ENCODE results near the gene SSH2.
"Not testable (repeated sequence)": the region's sequence is repeated elsewhere in the genome, so short reads cannot be mapped to it uniquely, and the experiment has no call there.

The SSH2 gene

DNA sequence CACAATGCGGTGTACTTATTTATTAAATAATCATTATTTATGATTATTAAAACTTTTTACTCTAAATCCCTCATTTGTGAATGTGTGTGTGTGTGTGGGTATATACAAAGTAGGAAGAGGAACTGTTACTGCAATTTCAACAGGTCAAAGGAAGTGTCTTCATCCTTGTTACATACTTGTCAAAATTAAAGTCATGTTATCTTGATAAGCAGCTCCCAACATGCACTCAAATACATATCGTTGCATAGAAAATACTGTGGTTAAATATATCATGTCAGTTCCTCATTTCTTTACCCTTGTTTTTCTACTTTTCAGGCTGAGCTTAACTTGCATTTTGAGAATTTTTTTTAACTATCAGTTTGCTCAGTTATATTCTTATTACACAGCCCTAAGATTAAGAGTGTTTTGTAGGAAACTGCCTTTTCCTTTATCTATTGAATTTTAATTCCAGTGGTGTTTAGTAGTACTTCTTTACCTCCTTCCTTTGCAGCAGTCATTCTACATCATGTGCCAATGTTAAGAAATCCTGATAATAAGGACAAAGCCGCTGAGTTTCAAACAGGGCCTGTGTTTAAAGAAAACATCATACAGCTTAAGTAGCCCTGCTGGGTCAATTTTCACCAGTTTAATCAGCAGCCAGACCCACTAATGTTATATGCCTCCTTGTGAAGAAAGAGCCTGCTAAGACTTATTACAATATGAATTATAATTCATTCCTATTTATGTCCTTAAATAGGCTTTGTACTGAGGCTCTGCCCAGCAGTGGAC, 18.6 kb upstream of the SSH2 start:
- no peak overlapping the region for H3K27ac Mint-ChIP-seq
- peaks cover 5% of the 10 kb centered on the region for H3K4me1 Mint-ChIP-seq
- no peak overlapping the region for H3K4me3 Mint-ChIP-seq
- CTCF ChIA-PET = no interaction called here
- H3K9me3 Mint-ChIP-seq = peaks cover 5% of the 10 kb centered on the region
- H3K36me3 Mint-ChIP-seq = peaks cover 5% of the 10 kb centered on the region
- no peak for DNase-seq
- H3K27me3 Mint-ChIP-seq = peaks cover 4% of the 10 kb centered on the region

GRCh38 chr17:29945281-29945680, 15.3 kb upstream of the SSH2 start:
- Mint-ChIP-seq H3K27me3 (peaks cover 1% of the 10 kb centered on the region), H3K4me1 (peaks cover 5% of the 10 kb centered on the region), H3K4me3 (no peak overlapping the region)

DNA sequence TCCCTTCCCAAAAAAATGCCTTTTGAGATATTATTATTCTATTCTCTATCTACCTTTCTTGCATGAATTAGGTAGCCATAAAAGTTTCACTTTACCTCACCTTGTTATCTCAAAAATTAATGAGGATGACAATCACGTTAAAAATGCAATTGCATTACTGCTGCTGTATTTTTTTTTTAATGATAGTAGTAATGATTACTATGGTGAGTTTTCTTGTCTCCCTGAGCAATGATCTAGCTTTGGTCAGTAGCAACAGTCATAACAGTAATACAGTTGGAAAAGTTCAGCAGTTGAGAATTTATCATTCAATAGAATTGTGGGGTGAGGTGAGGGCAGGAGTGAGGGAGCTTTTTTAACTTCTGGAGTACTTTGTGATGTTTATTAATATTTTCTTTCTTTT, 11.3 kb upstream of the SSH2 start, which contains the start of gene EFCAB5:
Gene EFCAB5 (plus strand): TSS at position 301 of the 400 bp plus-strand sequence. CDS start 163 bp downstream, outside the sequence.
- no peak within 1 kb of the TSS for H3K27ac Mint-ChIP-seq
- no peak for DNase-seq
- H3K9me3 Mint-ChIP-seq = no peaks in the 10 kb centered on the region
- peaks cover 5% of the 10 kb centered on the region for H3K27me3 Mint-ChIP-seq
- CTCF ChIA-PET = interaction anchor here (0.6 to 1.1 kb wide), 2 partner anchors 10 to 163 kb away, joined by 3 to 8 read pairs; no protein-coding TSS in a partner anchor
- H3K4me1 Mint-ChIP-seq = peaks cover 3% of the 10 kb centered on the region
- H3K4me3 Mint-ChIP-seq = no peak within 1 kb of the TSS
- peaks cover 5% of the 10 kb centered on the region for H3K36me3 Mint-ChIP-seq

More at GRCh38 chr17:29945281-29945680, 15.3 kb upstream of the SSH2 start:
- DNase-seq = no peak
- CTCF ChIA-PET = interaction anchor here (0.7 kb wide), 1 partner anchor 328 kb away, joined by 3 read pairs; no protein-coding TSS in a partner anchor
- H3K27ac Mint-ChIP-seq = no peak overlapping the region
- peaks cover 5% of the 10 kb centered on the region for H3K36me3 Mint-ChIP-seq
- H3K9me3 Mint-ChIP-seq = no peaks in the 10 kb centered on the region

- Mint-ChIP-seq H3K4me3 (no peak overlapping the region), H3K4me1 (peaks cover 14% of the 10 kb centered on the region), H3K27ac (no peak overlapping the region), H3K9me3 (no peaks in the 10 kb centered on the region), H3K36me3 (no peaks in the 10 kb centered on the region), H3K27me3 (peaks cover 5% of the 10 kb centered on the region)
- no peak for DNase-seq
- CTCF ChIA-PET = interaction anchor here (0.7 to 7.0 kb wide), 2 partner anchors 85 to 130 kb away, joined by 3 to 151 read pairs; no protein-coding TSS in a partner anchor
Observed at GRCh38 chr17:29936724-29937123, 6.7 kb upstream of the SSH2 start.

- DNase-seq, H3K9me3 Mint-ChIP-seq, H3K36me3 Mint-ChIP-seq, H3K27ac Mint-ChIP-seq, H3K27me3 Mint-ChIP-seq, H3K4me3 Mint-ChIP-seq: not testable (repeated sequence)
- peaks cover 14% of the 10 kb centered on the region for H3K4me1 Mint-ChIP-seq
- CTCF ChIA-PET = interaction anchor here (7.0 kb wide), 1 partner anchor 129 kb away, joined by 151 read pairs; no protein-coding TSS in a partner anchor
Observed at GRCh38 chr17:29935909-29936308, 5.9 kb upstream of the SSH2 start.

GRCh38 chr17:29933379-29933778, 3.4 kb upstream of the SSH2 start:
- no peaks in the 10 kb centered on the region for H3K9me3 Mint-ChIP-seq
- H3K27ac Mint-ChIP-seq = no peak overlapping the region
- peaks cover 1% of the 10 kb centered on the region for H3K36me3 Mint-ChIP-seq
- no peak overlapping the region for H3K4me3 Mint-ChIP-seq
- H3K27me3 Mint-ChIP-seq = no peaks in the 10 kb centered on the region
- CTCF ChIA-PET = interaction anchor here (0.6 to 7.0 kb wide), 4 partner anchors 9 to 154 kb away, joined by 3 to 151 read pairs (median 3); no protein-coding TSS in a partner anchor
- peaks cover 16% of the 10 kb centered on the region for H3K4me1 Mint-ChIP-seq
- DNase-seq = no peak

DNA sequence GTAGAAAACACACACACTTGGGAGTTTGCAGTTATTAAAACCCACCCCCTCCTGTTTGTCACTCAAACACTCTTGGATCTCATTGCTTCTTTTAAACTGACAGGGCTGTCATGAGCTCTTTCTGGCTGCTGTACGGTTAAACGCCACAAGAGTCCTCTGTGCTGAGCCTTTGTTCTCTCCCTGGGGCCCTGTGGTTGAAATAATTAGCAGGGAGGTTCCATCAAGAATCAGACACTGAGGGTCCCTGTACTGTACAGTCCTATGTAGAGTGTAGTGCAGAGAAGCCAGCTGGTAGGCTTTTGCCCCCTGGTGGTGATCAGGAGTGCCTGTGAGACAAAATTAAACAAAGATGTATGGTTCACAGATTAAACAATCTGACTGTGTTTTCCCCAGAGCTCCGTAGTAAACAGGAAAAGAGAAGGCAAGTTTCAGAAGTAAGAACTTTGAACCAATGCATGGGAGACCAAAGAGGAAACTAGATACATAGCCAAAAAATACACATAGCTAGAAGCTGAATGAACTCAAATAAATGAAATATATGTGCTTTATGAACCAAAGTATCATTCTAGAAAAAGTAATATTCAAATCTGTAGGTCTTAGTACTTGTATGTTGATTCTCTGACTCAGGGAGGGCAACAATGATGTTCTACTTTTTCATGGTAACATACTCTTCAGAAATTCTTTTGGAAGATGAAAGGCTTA, 1.4 kb upstream of the SSH2 start:
- H3K27ac Mint-ChIP-seq = no peak overlapping the region
- H3K27me3 Mint-ChIP-seq = no peaks in the 10 kb centered on the region
- no peaks in the 10 kb centered on the region for H3K9me3 Mint-ChIP-seq
- H3K4me3 Mint-ChIP-seq = no peak overlapping the region
- H3K4me1 Mint-ChIP-seq = peaks cover 35% of the 10 kb centered on the region
- peaks cover 11% of the 10 kb centered on the region for H3K36me3 Mint-ChIP-seq
- CTCF ChIA-PET = interaction anchor here (0.6 to 7.0 kb wide), 46 partner anchors 8 to 791 kb away, joined by 3 to 151 read pairs (median 4); partner anchors contain the start of genes CORO6 and GOSR1
- DNase-seq = peak; percentile 80

DNA sequence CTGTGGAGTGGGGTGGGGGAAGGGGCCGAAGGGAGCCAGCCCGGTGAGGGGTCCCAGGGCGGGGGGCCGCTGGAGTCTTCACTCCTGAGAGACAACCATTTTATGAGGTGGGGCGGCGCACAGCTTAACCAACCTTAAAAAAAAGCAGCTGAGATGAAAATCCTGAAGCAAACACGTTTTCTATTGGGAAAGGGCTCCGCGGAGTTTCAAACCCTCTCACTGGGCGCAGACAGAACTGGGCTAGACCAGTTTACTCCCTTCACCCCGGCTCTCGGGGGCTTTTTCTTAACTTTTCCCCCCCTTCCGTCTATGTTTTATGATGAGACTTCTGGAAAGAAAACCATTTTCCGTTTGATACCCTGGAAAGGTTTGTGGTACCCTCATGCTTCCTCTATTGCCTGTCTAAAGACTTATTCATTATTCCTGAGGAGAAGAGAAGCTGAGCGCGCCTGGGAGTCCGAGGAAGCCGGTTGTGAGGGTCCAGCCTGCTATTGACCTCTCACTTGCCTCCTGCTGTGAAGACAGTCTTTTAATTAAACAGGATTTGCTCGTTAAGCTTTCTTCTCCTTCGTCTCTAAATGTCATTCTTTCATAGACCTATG, 482 bp upstream of the SSH2 start:
- Mint-ChIP-seq H3K4me1 (peaks cover 37% of the 10 kb centered on the region), H3K4me3 (no peak overlapping the region), H3K9me3 (no peaks in the 10 kb centered on the region), H3K27me3 (no peaks in the 10 kb centered on the region), H3K27ac (no peak overlapping the region), H3K36me3 (peaks cover 14% of the 10 kb centered on the region)
- CTCF ChIA-PET = interaction anchor here (0.6 to 7.0 kb wide), 34 partner anchors 8 to 790 kb away, joined by 3 to 151 read pairs (median 6); no protein-coding TSS in a partner anchor
- no peak for DNase-seq

GRCh38 chr17:29929006-29929532, 959 bp downstream of the SSH2 start:
- Mint-ChIP-seq H3K27ac (no peak overlapping the region), H3K4me1 (peaks cover 36% of the 10 kb centered on the region), H3K9me3 (no peaks in the 10 kb centered on the region), H3K4me3 (no peak overlapping the region), H3K36me3 (peaks cover 14% of the 10 kb centered on the region), H3K27me3 (no peaks in the 10 kb centered on the region)
- CTCF ChIA-PET = no interaction called here
- DNase-seq = peak; percentile 35

GRCh38 chr17:29927546-29927945, 2.5 kb downstream of the SSH2 start:
- Mint-ChIP-seq H3K27ac (no peak overlapping the region), H3K27me3 (no peaks in the 10 kb centered on the region), H3K36me3 (peaks cover 14% of the 10 kb centered on the region), H3K4me3 (peak overlapping the region; percentile 27), H3K9me3 (no peaks in the 10 kb centered on the region), H3K4me1 (peaks cover 27% of the 10 kb centered on the region)
- CTCF ChIA-PET = interaction anchor here (1.6 kb wide), 1 partner anchor 118 kb away, joined by 7 read pairs; no protein-coding TSS in a partner anchor
- DNase-seq = no peak

- Mint-ChIP-seq H3K27me3 (no peaks in the 10 kb centered on the region), H3K4me1 (peaks cover 26% of the 10 kb centered on the region), H3K36me3 (peaks cover 14% of the 10 kb centered on the region), H3K27ac (no peak overlapping the region), H3K9me3 (no peaks in the 10 kb centered on the region), H3K4me3 (no peak overlapping the region)
- CTCF ChIA-PET = interaction anchor here (1.0 kb wide), 1 partner anchor 57 kb away, joined by 3 read pairs; no protein-coding TSS in a partner anchor
- no peak for DNase-seq
Observed at GRCh38 chr17:29924786-29925185, 5.2 kb downstream of the SSH2 start.

GRCh38 chr17:29918922-29919856, 10.8 kb downstream of the SSH2 start:
- H3K27ac Mint-ChIP-seq = no peak overlapping the region
- H3K27me3 Mint-ChIP-seq = no peaks in the 10 kb centered on the region
- H3K4me3 Mint-ChIP-seq = no peak overlapping the region
- DNase-seq = no peak
- CTCF ChIA-PET = interaction anchor here (1.2 to 2.0 kb wide), 3 partner anchors 12 to 116 kb away, joined by 3 to 8 read pairs (median 5); no protein-coding TSS in a partner anchor
- H3K4me1 Mint-ChIP-seq = peaks cover 12% of the 10 kb centered on the region
- no peaks in the 10 kb centered on the region for H3K9me3 Mint-ChIP-seq
- H3K36me3 Mint-ChIP-seq = peaks cover 7% of the 10 kb centered on the region

DNA sequence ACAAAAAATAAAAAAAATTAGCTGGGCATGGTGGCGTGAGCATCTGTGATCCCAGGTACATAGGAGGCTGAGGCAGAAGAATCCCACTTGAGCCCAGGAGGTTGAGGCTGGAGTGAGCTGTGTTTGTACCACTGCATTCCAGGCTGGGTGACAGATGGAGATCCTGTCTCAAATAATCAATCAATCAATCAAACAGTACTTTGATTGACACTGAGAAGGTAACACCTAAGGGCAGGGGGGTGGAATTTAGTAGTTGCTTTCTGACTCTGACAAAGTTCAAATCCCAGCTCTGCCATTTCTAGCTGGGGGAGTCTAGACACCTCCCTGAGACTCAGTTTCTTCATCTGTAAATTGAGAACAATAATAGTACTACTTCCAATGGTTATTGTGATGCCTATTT, 12.0 kb downstream of the SSH2 start:
- peaks cover 7% of the 10 kb centered on the region for H3K36me3 Mint-ChIP-seq
- peaks cover 12% of the 10 kb centered on the region for H3K4me1 Mint-ChIP-seq
- no peak overlapping the region for H3K27ac Mint-ChIP-seq
- no peak overlapping the region for H3K4me3 Mint-ChIP-seq
- no peaks in the 10 kb centered on the region for H3K9me3 Mint-ChIP-seq
- CTCF ChIA-PET = no interaction called here
- DNase-seq = no peak
- no peaks in the 10 kb centered on the region for H3K27me3 Mint-ChIP-seq

All from activated naive CD4-positive, alpha-beta T cell treated with anti-CD3 and anti-CD28 coated beads, Interleukin-2, amount 10 ng/mL, durations not matched to agents 7 days and 5 days (primary cell).